CD1c-positive myeloid dendritic cell (primary cell): Measurements from ENCODE around the gene PALLD.
A peak's percentile ranks its signal among the peaks of the same experiment; 100 is the strongest.
"Not testable (repeated sequence)": the region's sequence is repeated elsewhere in the genome, so short reads cannot be mapped to it uniquely, and the experiment has no call there.

Source experiments
- DNase-seq: peaks from one replicate; pipeline ENCODE4 v3.0.0-alpha.2; 2016; ENCODE audit errors: extremely low spot score

Gene PALLD

DNA sequence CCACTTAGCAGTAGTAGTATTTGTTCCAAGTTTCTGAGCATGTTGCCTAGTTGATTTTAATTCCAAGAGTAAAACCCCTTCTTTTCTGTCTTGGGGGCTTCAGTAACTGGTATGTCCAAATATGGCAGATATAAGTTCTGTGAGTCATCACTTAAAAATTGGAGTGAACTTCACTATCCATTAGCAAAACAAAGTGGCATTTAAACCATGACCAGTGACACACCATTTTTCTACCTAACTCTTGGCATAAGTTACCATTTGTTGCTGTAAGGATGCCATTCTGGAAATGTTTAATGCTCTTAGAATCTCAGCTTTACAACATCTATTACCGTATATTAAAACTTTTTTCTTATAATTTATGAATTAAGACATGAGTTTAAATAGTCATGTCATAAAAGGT lies 411.2 kb downstream of the PALLD start:
- no peak for DNase-seq

GRCh38 chr4:168908851-168909273 lies 412.0 kb downstream of the PALLD start:
- DNase-seq = no peak

- DNase-seq = no peak
These were observed 417.2 kb downstream of the PALLD start for GRCh38 chr4:168914095-168914494.

- DNase-seq = peak; percentile 40
These were observed 420.4 kb downstream of the PALLD start for GRCh38 chr4:168917138-168917779.

GRCh38 chr4:168919706-168920324 lies 423.0 kb downstream of the PALLD start:
- no peak for DNase-seq

- DNase-seq = no peak
These were observed 423.7 kb downstream of the PALLD start for GRCh38 chr4:168920441-168921065.

- DNase-seq = peak; percentile 60
These were observed 426.8 kb downstream of the PALLD start for GRCh38 chr4:168923526-168924194.

DNA sequence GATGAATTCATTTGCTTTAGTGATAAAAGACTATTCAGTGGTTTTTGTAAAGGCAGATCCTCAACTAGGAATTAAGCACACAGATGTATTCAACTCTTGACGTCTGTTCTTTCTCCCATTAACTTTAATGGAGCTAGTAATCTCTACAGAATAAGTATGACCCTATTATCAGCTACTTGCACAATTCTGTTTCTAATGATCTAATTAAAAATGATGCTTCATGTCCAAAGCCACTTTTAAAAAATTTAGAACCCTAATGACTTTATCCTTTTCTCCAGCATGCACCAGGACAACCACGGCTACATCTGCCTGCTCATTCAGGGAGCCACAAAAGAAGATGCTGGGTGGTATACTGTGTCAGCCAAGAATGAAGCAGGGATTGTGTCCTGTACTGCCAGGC lies 427.8 kb downstream of the PALLD start:
- no peak for DNase-seq

DNA sequence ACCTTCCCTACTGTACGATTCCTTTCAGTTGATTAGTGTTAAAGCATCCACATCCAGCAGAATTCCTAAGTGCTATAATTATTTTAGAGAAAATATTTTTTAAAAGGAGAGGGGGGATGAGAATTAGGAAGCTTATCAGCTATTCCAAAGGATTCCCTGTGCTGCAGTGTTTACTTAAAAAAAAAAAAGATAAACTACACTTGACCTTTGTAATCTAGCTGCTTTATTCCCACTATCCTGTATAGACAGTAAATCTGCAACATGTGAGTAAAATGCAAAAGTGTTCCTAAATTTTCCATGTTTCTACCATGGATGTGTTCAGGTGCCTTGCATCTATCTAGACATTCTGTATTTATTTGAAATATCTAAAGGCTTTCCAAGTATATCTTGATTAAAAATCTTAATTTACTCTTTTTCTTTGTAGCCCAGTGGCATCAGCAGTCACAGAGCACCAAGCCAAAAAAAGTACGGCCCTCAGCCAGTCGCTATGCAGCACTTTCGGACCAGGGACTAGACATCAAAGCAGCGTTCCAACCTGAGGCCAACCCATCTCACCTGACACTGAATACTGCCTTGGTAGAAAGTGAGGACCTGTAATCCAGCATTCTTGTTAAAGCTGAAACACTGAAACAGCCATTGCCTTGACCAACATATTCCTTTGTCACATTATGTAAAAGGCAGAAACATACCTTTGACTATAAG lies 429.1 kb downstream of the PALLD start:
- no peak for DNase-seq

GRCh38 chr4:168928346-168928745 lies 431.5 kb downstream of the PALLD start:
- no peak for DNase-seq

DNA sequence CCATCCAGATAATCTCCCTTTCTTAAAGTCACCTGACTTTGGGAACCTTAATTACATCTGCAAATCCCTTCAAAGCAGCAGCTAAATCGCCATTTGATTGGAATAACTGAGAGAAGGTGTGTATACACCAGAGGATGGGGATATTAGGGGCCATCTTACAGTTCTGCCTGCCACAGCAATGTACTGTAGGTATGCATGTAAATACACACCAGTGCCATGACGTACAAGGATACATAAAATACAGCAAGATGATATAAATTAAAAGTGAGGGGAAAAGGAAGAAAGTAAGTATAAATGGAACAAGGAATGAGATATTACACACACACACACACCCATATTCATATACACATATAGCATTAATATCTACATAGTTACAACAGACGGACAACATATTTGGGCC lies 432.0 kb downstream of the PALLD start:
- DNase-seq = no peak

DNA sequence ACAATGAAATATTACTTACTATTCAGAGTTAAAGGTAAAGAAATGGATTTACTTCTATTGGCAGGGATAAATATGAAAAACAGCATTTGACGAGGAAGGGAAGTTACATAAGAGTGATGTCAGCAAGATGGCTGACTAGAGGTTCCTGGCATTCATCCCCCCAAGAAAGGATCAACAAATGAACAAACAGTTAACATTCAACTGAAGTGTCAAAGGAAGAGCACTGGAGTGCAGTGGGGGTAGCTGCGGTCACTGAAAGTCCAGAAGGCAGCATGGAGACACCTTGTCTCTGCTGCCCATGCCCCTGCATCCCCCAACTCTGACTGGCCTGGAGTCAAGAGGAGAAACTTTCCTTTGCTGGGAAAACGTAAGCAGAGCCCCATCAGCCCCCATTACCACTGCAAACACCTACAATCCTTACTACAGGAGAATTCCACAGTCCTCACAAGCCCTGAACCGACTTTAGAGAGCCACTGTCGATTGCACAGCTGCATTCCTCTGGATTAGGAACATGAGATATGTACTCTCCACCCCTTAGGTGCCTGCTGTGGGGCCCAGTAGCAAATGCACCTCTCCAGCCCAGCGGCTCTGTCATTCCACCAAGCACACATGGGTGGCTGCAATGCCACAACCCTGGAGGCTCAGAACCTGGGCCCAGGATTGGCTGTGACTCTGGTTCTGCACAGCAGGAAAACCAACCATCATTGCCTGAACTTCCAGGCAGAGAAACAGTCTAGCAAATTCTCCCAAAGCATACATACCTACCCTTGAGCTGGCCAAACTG lies 433.8 kb downstream of the PALLD start:
- DNase-seq = no peak

GRCh38 chr4:168931215-168931650 lies 434.4 kb downstream of the PALLD start:
- DNase-seq = no peak

DNA sequence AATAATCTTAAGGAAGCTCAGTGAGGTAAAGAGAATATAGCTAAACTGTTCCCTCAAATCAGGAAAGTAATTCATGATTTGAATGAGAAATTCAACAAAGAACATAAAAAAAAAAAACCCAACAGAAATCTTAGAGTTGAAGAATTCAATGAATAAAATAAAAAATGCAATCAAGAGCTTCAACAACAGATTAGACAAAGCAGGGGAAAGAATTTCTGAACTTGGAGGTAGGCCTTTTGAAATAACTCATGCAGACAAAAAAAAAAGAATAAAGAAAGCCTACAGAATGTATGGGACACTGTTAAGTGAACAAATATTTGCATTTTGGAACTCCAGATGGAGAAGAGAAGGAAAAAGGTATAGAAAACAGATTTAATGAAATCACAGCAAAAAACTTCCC lies 435.3 kb downstream of the PALLD start:
- DNase-seq = no peak

- no peak for DNase-seq
These were observed 436.6 kb downstream of the PALLD start for GRCh38 chr4:168933423-168933822.

DNA sequence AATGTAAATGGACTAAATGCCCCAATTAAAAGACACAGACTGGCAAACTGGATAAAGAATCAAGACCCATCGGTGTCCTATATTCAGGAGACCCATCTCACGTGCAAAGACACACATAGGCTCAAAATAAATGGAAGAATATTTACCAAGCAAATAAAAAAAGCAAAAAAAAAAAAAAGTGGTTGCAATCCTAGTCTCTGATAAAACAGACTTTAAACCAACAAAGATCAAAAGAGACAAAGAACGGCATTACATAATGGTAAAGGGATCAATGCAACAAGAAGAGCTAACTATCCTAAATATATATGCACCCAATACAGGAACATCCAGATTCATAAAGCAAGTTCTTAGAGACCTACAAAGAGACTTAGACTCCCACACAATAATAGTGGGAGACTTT lies 440.6 kb downstream of the PALLD start:
- not testable (repeated sequence) for DNase-seq

DNA sequence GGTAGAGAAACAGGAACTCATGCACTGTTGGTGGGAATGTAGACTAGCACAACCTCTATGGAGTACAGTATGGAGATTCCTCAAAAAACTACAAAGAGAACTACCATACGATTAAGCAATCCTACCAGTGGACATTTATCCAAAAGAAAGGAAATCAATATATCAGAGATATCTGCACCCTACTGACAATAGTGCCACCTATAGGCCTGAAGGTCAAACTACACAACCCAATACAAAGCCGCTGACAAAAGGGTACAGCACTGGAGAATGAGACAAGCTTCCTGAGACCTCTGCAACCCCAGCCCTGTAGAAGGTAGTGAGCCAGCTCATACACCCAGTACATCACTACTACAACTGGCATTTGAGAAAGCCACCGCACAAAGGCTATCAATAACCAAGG lies 446.1 kb downstream of the PALLD start:
- peak; percentile 24 for DNase-seq

DNA sequence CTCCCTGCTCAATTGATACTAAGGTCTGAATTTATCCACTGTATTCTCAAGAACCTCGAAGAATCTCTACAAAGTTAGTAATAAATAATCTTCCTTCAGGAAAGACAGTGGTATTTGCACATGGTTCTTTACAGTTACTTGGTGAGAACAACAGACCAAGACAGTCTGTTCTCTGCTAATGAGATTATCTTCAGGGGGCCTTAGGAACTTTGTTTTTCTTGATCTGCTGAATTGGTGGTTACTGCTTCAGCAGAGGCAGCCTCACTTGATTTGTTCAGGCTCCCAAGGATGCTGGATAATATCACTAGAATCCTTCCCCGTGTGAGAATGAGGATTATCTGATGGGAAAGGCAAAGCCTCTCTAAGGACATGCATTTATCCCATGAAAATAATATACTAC lies 448.4 kb downstream of the PALLD start:
- DNase-seq = no peak

GRCh38 chr4:168952821-168953246 lies 456.0 kb downstream of the PALLD start:
- DNase-seq = not testable (repeated sequence)

DNA sequence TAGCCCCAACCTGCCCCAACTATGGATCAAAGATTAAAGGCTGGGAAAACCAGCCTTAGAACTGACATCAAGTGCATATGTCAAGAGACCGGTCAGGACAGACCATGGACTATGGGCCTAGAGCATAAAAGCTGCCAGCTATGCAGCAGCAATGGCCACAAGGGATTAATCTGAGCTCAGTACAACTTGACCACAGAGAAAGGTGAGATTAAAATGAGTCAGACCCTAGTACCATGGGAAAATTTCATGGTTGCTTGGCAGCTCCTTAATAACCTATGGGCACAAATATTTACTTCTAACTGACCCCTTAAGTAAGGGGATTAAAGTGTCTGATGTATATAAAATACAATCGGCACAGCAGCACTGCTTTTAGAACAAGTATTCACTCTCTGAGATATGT lies 458.8 kb downstream of the PALLD start:
- no peak for DNase-seq

DNA sequence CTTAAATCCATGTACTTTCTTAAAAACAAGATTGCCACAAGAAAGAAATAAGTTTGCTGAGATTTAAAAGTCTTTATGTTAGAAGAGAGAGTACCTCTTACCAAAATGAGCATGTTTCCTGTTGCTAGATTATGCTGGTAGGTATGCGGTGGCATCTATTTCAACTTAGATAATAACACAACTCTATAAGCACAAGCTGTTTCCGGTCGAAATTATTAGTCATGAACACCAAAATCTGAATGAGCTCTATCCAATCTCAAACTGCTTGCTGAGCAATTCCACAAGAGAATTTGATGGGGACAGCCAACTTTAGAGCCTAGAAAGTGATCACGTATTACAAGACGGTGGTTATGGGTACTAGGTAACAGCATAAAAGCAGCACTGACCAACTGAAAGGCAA lies 463.9 kb downstream of the PALLD start:
- DNase-seq = no peak
